HG02852 (cell line): ENCODE data around the gene MGMT.

ENCODE experiments used
- ATAC-seq: cut with Tn5 transposase; IDR thresholded peaks from one replicate; pipeline ENCODE4 v1.9.1; 2021; ENCODE audit warnings: mild to moderate bottlenecking, moderate library complexity; ENCODE audit not compliant: unreplicated experiment

MGMT gene

DNA sequence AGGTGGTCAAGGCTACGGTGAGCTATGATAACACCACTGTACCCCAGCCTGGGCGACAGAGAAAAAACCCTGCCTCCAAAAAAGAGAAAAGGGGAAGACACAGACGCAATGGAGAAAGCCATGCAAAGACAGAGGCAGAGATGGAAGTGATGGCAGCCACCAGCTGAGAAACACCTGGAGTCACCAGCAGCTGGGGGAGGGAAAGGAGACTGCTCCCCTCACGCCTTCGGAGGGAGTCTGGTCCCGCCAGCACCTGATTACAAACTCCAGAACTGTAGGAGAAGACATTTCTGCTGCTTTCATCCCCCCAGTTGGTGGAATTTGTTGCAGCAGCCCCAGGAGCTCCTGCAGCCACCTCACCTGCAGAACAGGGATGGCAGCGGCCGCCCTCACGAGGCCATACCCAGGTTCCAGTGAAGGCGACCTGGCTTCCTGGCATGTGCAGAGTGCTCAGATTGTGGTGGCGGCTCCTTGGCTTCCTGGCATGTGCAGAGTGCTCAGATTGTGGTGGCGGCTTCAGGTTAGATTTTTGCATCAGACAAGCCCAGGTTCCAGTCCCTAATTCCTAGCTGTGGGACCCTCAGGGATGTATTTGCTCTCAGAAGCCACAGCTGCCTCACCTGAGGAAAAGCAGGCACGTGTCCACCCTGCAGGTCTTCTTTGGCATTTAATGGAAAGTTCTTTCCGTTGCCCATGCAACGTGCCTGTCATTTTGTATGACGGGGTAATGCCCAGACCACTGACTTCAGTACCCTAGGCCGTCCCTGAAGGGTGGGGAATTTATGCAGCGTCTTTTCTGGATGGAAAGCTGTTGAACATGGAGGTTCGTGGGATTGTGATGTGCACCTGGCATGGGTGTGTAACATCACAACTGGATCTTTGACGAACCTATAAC lies 314.1 kb downstream of the MGMT start:
- no peak for ATAC-seq

DNA sequence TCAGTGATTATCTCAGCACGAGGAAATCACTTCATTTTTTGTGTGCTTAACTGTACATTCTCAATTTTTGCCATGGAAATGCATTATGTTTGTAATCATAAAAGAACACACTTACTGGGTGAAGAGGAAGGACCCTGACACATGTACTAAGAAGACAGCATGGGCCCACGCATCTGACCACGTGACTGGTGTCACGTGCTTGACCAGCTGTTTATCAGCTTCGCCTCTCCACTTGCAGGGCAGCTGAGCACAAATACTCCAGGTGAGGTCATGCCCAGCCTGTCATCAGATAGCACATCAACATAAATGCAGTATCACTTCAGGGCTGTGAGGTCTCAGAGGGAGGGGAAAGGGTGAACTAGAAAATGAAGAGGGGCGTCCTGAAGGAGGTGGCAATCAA lies 317.2 kb downstream of the MGMT start:
- no peak for ATAC-seq

DNA sequence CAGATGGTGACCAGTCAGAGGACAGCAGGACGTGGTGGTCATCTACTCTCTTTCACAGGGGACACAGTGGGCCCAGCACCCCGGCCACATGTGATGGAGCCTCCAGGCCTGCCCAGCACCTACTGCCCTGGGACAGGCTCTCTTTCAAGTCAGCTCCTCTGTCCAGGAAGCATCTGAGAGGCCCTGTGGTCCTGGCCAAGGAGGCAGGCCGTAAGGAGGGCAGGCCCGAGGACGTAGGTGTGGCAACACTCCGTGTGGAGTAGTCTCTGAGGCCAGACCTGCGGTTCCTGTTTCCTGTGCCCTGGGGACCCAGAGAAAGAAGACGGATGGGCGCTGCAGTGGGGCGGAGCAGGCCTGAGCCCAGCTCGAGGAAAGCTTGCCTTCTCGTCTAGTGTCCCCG lies 317.9 kb downstream of the MGMT start:
- no peak for ATAC-seq

DNA sequence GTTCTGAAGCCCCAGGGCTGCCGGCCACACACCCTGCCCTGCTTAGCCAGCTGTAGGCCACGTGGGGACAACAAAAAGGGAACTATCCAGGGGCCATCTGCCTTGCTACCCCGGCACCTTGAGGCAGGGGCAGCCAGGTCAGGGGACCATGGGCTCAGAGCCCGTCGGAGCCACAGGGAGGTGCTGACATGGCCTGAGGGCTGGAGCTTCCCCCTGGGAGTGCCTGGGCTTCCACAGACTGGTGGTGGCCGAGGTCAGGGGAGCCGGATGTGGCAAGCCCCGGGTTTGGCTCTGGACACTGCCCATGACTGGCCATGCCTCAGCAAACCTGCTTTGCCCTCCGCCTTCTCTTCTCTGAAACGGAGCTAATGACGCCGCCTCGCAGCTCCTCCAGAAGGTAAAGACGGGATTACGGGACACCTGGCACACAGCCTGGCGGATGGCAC lies 318.5 kb downstream of the MGMT start:
- no peak for ATAC-seq

GRCh38 chr10:129786216-129786615 lies 319.2 kb downstream of the MGMT start:
- no peak for ATAC-seq

- ATAC-seq, result no peak
Observed at GRCh38 chr10:129787557-129787956, 320.5 kb downstream of the MGMT start.

GRCh38 chr10:129788215-129788614 lies 321.2 kb downstream of the MGMT start:
- no peak for ATAC-seq

- ATAC-seq, result no peak
Observed at GRCh38 chr10:129790715-129791446, 323.8 kb downstream of the MGMT start.

- no peak for ATAC-seq
Observed at GRCh38 chr10:129792141-129792540, 325.1 kb downstream of the MGMT start.

GRCh38 chr10:129792864-129793263 lies 325.8 kb downstream of the MGMT start:
- ATAC-seq, result no peak

- ATAC-seq, result no peak
Observed at GRCh38 chr10:129793479-129793878, 326.4 kb downstream of the MGMT start.

- no peak for ATAC-seq
Observed at GRCh38 chr10:129793996-129794395, 327.0 kb downstream of the MGMT start.

DNA sequence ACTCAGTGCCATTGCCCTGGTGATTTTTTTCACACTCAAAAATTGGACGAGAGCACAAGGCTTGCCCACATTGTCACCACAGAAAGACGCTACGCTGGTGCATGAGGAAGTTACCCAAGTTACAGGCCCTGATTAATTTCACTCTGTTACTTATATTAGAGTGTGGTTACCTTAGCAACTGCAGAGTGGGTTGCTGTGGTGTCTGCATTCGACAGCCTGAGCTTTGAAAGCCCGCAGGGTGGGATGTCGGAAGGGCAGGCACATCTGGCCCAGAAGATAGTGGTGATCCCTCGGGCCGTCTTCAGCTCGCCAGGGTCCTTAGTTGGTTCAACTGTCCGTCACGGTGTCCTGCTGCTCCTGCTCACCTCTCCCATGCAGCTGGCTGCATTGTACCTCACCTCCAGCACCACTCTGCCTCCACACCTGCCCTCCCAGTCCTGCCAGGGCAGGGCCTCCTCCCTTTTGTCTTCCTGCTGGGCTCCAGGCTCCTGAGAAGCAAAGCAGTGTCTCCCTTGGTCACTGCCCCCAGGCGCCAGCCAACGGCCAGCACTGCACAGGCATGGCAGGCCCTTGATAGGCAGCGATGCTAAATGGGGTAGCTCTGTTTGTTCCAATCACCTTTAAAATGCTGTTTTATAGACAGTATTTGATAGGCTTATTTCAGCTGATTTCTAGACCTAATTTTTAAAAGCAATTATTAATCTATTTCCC lies 329.8 kb downstream of the MGMT start:
- no peak for ATAC-seq

DNA sequence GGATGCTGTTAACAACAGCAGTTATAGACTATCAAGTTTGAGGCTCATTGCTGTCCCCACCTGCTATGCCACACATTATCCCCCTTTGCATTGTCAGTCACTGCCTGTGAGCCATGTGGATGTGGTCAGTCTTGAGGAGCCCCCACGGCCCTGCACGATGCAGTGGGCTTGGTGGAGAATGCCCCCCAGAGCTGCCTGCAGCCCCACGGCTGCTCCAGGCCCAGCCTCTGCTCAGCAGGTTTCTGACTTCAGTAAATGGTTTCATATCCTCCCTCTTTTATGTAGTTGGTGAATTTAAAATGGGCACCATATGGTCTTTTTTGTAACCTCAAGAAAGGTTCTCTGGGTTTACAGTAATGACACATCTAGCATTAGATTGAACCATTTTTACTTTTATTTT lies 332.9 kb downstream of the MGMT start:
- ATAC-seq, result no peak

GRCh38 chr10:129800796-129801340 lies 333.8 kb downstream of the MGMT start:
- ATAC-seq, result no peak

DNA sequence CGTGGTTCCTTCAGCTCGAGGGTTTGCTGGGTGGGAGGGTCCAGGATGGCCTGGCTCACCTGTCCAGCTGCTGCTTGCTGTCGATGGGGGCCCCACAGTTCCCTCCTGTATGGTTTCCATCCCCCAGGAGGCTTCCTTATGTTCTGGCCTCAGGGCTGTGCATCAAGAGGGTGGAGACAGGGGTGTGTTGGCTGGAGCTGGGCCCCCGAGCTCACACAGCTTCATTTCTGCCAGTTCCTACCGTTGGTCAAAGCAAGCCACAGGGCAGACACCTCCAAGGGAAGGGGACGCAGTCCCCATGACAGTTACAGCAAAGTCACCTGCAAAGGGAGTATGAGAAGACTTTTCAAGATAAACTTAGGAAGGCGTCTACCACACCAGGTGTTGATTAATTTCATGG lies 340.2 kb downstream of the MGMT start:
- ATAC-seq, result no peak

DNA sequence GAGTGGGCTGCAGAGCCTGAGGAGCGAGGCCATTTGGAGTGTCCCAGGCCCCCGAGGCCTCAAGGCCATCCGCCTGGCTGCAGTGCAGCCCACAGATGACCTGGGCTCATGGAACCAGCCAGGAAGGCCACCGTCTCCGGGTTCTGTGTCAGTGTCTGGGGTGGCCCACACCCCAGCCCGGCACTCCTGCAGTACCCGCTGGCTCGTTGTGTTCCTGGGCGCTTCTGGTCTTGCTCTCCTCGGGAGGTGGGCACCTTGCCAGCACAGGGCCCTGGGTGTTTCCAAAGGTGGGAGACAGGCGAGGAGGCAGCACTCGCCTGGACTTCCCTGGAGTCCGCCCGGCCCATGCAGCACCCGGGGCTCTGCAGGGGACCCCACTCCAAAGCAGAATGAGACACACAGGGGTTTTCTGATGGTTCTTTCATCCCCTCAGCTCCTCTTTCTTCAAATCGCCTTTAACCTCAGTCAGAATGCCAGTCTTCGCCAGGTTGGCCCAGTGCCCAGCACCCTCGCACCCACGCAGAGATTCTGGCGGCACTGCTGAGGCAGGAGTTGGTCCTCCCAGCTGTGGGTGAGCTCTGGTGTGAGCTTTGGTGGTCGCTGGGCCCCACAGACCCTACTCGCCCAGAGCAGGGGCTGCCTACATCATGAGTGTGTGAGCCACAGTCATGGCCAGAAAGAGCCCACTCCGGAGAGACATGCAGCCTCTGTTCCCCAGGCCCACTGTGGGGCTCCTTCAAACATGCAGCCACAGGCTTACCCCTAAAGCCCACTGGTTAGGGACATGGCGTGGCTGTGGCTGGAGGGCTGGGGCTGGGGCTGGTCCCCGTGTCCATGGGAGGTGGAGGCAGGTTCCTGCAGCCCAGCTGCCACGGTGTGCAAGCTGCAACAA lies 341.3 kb downstream of the MGMT start:
- no peak for ATAC-seq

- no peak for ATAC-seq
Observed at GRCh38 chr10:129809431-129809830, 342.4 kb downstream of the MGMT start.

- ATAC-seq, result no peak
Observed at GRCh38 chr10:129809841-129810240, 342.8 kb downstream of the MGMT start.

DNA sequence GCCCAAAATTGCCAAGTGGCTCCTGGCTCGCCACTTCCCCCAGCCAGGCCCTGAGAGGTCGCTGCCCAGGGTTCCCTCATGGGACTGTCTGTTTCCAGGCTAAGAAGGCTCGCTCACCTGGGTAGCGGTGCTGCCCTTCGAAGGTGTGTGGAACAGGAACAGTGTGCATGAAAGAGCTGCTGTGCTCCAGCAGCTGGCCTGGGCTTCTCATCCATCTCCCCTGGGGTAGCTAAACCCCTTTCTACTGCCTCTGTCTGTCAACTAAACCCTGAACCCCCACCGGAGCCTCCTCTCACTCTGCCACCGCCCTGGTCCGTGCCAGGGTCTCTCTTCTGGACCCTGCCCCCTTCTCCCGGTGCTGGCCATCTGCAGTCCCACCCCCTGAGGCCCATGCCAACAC lies 344.2 kb downstream of the MGMT start:
- no peak for ATAC-seq
